Measurements from ENCODE around the gene EFCAB8.
A peak's percentile ranks its signal among the peaks of the same experiment; 100 is the strongest.

Gene EFCAB8

DNA sequence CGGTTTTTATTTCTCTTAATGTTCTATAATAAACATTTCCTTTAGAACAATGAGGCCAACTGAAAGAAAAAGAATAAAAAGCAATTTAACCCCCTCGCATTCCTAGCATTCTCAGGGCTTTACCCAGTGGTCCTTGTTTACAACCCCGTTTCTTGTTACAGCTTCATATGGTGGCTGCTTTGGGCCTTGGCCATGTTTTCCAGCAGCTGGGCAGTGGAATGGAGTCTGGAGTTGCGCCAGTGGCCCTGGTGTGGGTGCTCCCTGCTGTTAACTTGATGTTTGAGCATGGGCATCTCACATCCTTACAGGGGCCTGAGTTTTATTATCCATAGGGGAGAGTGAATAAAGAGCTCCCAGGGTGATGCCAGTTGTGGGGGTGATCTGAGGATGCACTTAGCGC, 18.8 kb downstream of the EFCAB8 start:
- peak overlapping the region; percentile 40 for H3K27ac ChIP-seq (ENCODE audit: low read depth, low read length)
- H3K27me3 ChIP-seq (ENCODE audit: control insufficient read depth, insufficient read depth, low read length) = no peaks in the 10 kb centered on the region
- no peak overlapping the region for H3K4me3 ChIP-seq (ENCODE audit: low read length)
- no peaks in the 10 kb centered on the region for H3K36me3 ChIP-seq (ENCODE audit: control insufficient read depth, insufficient read depth, low read length)
- H3K9ac ChIP-seq (ENCODE audit: low read length) = no peak overlapping the region
- H3K4me1 ChIP-seq (ENCODE audit: control insufficient read depth, insufficient read depth, low read length) = peaks cover 5% of the 10 kb centered on the region

DNA sequence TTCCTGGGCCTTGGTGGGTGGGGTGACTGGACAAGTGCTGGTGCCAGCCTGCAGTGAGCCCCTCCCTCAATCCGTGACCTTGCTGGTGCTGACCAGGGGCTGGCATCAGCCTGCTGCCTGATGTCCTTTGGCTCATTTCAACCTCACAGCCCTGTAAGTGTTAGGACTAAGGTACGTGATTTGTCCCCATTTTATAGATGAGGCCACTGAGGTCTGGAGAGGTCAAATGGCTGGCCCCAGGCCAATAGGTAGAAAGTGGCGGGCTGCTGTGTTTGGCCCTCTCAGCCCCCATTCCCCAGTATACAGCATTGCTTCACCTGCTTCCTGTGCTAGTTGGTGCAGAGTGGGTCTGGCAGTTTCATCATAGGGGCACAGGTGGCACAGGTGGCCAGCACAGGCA, 20.1 kb downstream of the EFCAB8 start:
- Histone ChIP-seq H3K27ac (ENCODE audit: low read depth, low read length) (no peak overlapping the region), H3K4me3 (ENCODE audit: low read length) (no peak overlapping the region), H3K27me3 (ENCODE audit: control insufficient read depth, insufficient read depth, low read length) (no peaks in the 10 kb centered on the region), H3K4me1 (ENCODE audit: control insufficient read depth, insufficient read depth, low read length) (peaks cover 5% of the 10 kb centered on the region), H3K36me3 (ENCODE audit: control insufficient read depth, insufficient read depth, low read length) (no peaks in the 10 kb centered on the region), H3K9ac (ENCODE audit: low read length) (no peak overlapping the region)

DNA sequence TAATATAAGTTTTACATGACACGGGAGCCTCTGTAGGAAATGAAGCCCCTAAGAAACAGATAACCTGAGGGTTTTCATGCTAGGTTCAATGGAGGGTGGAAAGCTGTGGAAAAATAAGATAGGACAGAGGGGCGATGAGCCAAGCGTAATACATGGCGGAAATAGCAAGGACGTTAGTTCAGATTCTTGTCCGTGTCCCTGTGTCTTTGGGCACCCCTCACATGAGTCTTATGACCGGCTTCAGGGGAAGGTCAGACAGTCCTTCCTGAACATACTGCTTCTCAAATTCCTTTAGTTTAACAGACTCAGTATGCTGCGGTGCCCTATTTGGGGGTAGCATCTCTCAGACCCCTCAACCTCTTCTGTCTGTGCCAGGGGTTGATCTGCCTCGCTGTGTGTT, 20.8 kb downstream of the EFCAB8 start:
- Histone ChIP-seq H3K4me1 (ENCODE audit: control insufficient read depth, insufficient read depth, low read length) (peaks cover 5% of the 10 kb centered on the region), H3K36me3 (ENCODE audit: control insufficient read depth, insufficient read depth, low read length) (no peaks in the 10 kb centered on the region), H3K9ac (ENCODE audit: low read length) (no peak overlapping the region), H3K27me3 (ENCODE audit: control insufficient read depth, insufficient read depth, low read length) (no peaks in the 10 kb centered on the region), H3K4me3 (ENCODE audit: low read length) (no peak overlapping the region), H3K27ac (ENCODE audit: low read depth, low read length) (no peak overlapping the region)

DNA sequence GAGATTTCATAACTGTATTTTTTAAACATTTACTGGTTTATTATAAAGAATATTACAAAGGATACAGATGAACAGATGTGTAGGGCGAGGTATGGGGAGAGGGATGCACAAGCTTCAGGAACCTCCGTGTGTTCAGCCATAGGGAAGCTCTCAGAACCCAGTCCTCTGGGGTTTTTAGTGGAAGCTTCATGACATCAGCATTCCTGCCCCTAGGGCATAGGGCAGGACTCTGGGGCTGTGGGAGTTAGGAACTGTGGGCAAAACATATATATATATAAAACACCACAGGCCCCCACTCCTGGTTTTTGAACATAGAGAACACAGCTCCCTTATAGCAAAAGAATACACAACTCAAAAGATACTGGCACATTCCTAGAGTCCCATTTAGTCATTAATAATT, 21.9 kb downstream of the EFCAB8 start:
- no peak overlapping the region for H3K4me3 ChIP-seq (ENCODE audit: low read length)
- peaks cover 5% of the 10 kb centered on the region for H3K4me1 ChIP-seq (ENCODE audit: control insufficient read depth, insufficient read depth, low read length)
- H3K36me3 ChIP-seq (ENCODE audit: control insufficient read depth, insufficient read depth, low read length) = no peaks in the 10 kb centered on the region
- no peak overlapping the region for H3K27ac ChIP-seq (ENCODE audit: low read depth, low read length)
- no peak overlapping the region for H3K9ac ChIP-seq (ENCODE audit: low read length)
- H3K27me3 ChIP-seq (ENCODE audit: control insufficient read depth, insufficient read depth, low read length) = no peaks in the 10 kb centered on the region

DNA sequence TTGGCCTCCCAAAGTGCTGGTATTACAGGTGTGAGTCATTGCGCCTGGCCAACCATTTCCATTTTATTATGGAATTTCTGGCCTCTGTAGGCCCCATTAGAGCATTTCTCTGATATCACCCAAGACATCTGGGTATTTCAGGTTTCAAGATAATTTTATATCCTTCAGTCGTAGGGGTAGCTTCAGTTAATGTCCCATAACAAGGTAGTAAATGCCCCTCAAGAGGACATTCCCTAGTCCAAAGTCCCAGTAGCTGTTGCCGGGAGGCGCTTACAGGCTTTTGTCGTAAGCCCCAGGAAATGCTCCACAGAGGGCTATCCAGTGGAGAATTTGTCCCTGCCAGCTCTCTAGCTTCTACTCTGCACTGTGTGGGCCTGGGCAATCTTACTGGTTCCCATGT, 24.4 kb downstream of the EFCAB8 start:
- Histone ChIP-seq H3K27me3 (ENCODE audit: control insufficient read depth, insufficient read depth, low read length) (no peaks in the 10 kb centered on the region), H3K4me3 (ENCODE audit: low read length) (no peak overlapping the region), H3K4me1 (ENCODE audit: control insufficient read depth, insufficient read depth, low read length) (no peaks in the 10 kb centered on the region), H3K36me3 (ENCODE audit: control insufficient read depth, insufficient read depth, low read length) (no peaks in the 10 kb centered on the region), H3K27ac (ENCODE audit: low read depth, low read length) (no peak overlapping the region), H3K9ac (ENCODE audit: low read length) (no peak overlapping the region)

DNA sequence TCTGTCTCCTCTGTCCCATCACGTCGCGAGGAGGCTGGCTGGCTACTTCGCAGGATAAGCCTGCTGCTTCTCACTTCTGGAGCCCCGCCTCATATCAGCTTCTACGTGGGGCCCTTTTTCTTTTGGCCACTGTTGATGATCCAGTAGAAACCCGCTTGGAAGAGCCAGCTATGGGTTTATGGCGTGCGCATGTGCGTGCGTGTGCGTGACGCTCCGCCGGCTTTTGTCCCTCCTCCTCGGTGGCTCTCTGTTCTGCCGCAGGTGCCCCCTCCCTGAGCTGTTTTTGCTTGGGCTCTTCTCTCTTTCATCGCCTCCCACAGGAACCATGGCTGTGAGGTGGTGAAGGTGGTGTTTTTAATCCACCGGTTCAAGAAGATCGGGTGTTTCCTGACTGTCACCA, 26.5 kb downstream of the EFCAB8 start:
- H3K27ac ChIP-seq (ENCODE audit: low read depth, low read length) = no peak overlapping the region
- H3K9ac ChIP-seq (ENCODE audit: low read length) = no peak overlapping the region
- H3K4me3 ChIP-seq (ENCODE audit: low read length) = no peak overlapping the region
- H3K4me1 ChIP-seq (ENCODE audit: control insufficient read depth, insufficient read depth, low read length) = no peaks in the 10 kb centered on the region
- H3K36me3 ChIP-seq (ENCODE audit: control insufficient read depth, insufficient read depth, low read length) = no peaks in the 10 kb centered on the region
- H3K27me3 ChIP-seq (ENCODE audit: control insufficient read depth, insufficient read depth, low read length) = no peaks in the 10 kb centered on the region

DNA sequence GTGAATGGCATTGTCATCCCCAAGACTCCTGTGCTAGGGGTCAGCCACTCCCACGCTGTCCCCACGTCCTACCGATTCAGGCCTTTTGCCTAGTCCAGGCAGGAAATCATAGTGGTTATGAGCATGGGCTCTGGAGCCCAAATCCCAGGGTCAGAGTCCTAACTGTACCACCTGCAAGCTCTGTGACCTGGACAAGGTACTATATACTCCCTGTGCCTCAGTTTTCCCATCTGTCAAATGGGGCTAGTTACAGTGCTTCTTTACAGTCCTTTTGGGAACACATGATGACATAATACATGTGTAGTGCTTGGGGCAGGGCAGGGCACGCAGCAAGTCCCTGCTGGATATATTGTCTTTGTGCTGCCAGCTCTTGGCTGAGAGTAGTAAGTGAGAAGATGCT, 27.2 kb downstream of the EFCAB8 start:
- Histone ChIP-seq H3K27ac (ENCODE audit: low read depth, low read length) (no peak overlapping the region), H3K4me3 (ENCODE audit: low read length) (no peak overlapping the region), H3K4me1 (ENCODE audit: control insufficient read depth, insufficient read depth, low read length) (no peaks in the 10 kb centered on the region), H3K36me3 (ENCODE audit: control insufficient read depth, insufficient read depth, low read length) (no peaks in the 10 kb centered on the region), H3K9ac (ENCODE audit: low read length) (no peak overlapping the region), H3K27me3 (ENCODE audit: control insufficient read depth, insufficient read depth, low read length) (no peaks in the 10 kb centered on the region)

DNA sequence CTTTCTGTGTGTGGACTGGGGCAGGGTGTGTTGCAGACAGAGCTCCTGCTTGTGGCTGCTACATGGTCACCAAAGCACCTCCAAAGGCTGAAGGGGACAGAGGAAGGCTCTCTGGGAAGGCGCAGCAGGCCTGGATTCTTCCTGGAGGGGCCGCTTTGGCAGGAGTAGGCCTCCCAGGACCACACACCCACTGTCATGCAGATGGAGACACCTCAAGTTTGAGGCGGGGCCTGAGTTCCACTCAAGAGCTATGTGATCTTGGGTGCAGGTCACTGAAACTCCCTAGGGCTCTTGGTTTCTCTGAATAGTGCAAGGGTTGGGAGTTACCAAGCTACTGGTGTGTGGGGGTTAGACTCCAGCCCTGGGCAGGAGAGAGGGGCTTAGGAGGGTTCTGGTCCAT, 27.9 kb downstream of the EFCAB8 start:
- Histone ChIP-seq H3K27me3 (ENCODE audit: control insufficient read depth, insufficient read depth, low read length) (no peaks in the 10 kb centered on the region), H3K4me3 (ENCODE audit: low read length) (no peak overlapping the region), H3K36me3 (ENCODE audit: control insufficient read depth, insufficient read depth, low read length) (no peaks in the 10 kb centered on the region), H3K27ac (ENCODE audit: low read depth, low read length) (no peak overlapping the region), H3K4me1 (ENCODE audit: control insufficient read depth, insufficient read depth, low read length) (no peaks in the 10 kb centered on the region), H3K9ac (ENCODE audit: low read length) (no peak overlapping the region)

DNA sequence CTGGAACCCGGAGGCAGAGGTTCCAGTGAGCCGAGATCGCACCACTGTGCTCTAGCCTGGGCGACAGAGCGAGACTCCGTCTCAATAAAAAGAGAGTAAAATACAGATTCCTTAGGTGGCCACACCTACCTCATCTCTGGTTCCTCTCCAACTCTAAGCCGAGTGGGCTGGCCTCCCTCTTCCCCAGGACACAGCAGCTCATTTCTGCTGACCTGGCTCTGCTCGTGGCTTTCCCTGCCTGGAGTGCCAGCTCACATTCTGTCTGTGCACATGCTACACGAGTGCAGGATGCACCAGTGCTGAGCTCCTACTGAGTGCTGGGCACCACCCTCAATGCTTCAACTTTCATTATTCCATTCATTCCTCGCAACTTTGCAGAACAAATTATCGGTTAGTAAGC, 28.8 kb downstream of the EFCAB8 start:
- H3K9ac ChIP-seq (ENCODE audit: low read length) = no peak overlapping the region
- no peaks in the 10 kb centered on the region for H3K4me1 ChIP-seq (ENCODE audit: control insufficient read depth, insufficient read depth, low read length)
- no peak overlapping the region for H3K4me3 ChIP-seq (ENCODE audit: low read length)
- H3K27me3 ChIP-seq (ENCODE audit: control insufficient read depth, insufficient read depth, low read length) = no peaks in the 10 kb centered on the region
- H3K27ac ChIP-seq (ENCODE audit: low read depth, low read length) = no peak overlapping the region
- H3K36me3 ChIP-seq (ENCODE audit: control insufficient read depth, insufficient read depth, low read length) = no peaks in the 10 kb centered on the region

DNA sequence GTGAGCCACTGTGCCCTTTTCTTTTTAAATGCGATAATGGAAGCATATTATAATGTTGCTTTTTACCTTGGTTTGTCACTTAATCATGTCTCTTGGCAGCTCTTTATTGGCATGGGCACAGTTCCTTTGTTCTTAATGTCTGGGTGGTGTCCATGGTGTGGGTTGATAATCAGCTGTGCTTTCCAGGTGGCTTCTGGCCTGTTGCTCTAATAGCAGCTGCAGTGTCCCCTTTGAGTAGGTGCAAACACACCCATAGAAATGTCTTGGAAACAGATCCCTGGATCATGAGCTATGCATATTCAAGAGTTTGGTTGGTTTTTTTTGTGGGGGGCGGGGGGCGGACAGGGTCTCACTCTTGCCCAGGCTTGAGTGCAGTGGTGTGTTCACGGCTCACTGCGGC, 29.9 kb downstream of the EFCAB8 start:
- H3K9ac ChIP-seq (ENCODE audit: low read length) = no peak overlapping the region
- no peak overlapping the region for H3K4me3 ChIP-seq (ENCODE audit: low read length)
- H3K27ac ChIP-seq (ENCODE audit: low read depth, low read length) = no peak overlapping the region
- H3K4me1 ChIP-seq (ENCODE audit: control insufficient read depth, insufficient read depth, low read length) = no peaks in the 10 kb centered on the region
- H3K36me3 ChIP-seq (ENCODE audit: control insufficient read depth, insufficient read depth, low read length) = no peaks in the 10 kb centered on the region
- no peaks in the 10 kb centered on the region for H3K27me3 ChIP-seq (ENCODE audit: control insufficient read depth, insufficient read depth, low read length)

DNA sequence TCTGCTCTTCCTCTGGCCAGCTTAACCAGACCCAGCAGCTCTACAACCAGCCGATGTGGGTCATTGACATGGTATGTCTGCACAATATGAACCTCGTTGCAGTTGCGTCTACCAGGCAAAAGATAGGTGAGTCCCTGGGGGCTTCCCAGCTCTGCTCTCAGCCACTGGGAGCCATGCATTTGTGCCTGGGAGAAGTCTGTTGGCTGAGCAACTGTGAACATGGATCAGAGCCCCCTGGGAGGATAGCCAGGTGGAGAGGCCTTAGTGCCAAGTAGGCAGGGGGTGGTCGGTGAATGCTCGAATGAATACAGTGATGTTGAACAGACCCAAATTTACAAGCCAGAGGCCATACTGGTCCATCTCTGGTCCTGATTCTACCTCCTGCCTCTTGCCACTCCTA, 30.6 kb downstream of the EFCAB8 start:
- Histone ChIP-seq H3K36me3 (ENCODE audit: control insufficient read depth, insufficient read depth, low read length) (no peaks in the 10 kb centered on the region), H3K4me1 (ENCODE audit: control insufficient read depth, insufficient read depth, low read length) (no peaks in the 10 kb centered on the region)

DNA sequence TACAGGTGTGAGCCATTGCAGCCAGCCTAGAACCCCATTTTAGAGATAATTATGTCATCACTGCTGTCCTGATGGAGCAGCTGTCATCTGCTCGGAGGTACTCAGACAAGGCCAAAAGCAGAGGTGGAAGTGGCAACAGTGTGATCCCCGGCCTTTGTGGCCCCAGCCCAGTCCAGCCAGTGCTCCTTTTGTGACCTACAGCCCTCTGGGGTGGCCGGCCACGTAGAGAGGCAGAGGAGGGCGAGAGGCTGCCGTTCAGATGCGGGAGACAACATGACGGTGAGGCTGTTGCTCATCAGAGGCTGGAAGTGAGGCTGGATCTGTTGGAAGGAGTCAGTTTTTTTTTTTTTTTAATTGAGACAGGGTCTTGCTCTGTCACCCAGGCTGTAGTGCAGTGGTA, 32.8 kb downstream of the EFCAB8 start:
- Histone ChIP-seq H3K27ac (ENCODE audit: low read depth, low read length) (no peak overlapping the region), H3K9ac (ENCODE audit: low read length) (no peak overlapping the region), H3K4me3 (ENCODE audit: low read length) (no peak overlapping the region), H3K36me3 (ENCODE audit: control insufficient read depth, insufficient read depth, low read length) (no peaks in the 10 kb centered on the region), H3K4me1 (ENCODE audit: control insufficient read depth, insufficient read depth, low read length) (no peaks in the 10 kb centered on the region), H3K27me3 (ENCODE audit: control insufficient read depth, insufficient read depth, low read length) (no peaks in the 10 kb centered on the region)

More for the DNA sequence above, 30.6 kb downstream of the EFCAB8 start:
- no peak overlapping the region for H3K9ac ChIP-seq (ENCODE audit: low read length)
- H3K27me3 ChIP-seq (ENCODE audit: control insufficient read depth, insufficient read depth, low read length) = no peaks in the 10 kb centered on the region
- H3K4me3 ChIP-seq (ENCODE audit: low read length) = no peak overlapping the region
- H3K27ac ChIP-seq (ENCODE audit: low read depth, low read length) = no peak overlapping the region

DNA sequence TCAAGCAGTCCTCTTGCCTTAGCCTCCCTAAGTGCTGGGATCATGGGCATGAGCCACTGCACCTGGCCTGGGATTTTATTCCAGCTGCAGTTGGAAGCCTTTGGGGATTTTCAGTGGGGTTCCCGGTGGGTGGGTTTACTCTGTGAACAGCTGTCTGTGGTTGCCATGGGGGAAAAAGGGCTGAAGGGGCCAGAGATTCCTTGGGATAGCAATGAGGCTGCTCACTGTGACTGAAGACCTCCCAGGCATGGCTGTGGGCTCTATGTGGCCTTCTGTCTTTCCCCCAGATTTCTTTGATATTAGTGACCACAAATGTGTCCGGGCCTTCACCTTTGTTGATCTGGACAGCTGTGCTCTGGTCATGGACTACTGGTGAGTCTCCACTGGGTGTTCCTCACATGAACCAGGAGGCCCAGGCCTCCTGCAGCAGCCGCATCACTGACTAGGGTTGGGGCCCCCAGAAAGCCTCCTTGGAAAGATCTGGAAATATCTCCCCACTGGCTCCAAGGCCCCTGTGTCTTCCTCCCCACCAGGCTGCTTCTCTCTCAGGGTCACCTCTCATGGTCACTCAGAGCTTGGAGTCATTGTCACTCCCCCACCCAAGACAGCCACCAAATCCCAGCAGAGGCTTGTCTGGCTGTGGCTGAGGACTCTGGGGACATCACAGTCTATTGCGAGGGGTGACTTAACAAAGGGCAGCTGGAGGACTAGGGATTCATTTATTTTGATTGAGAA, 33.4 kb downstream of the EFCAB8 start:
- H3K4me1 ChIP-seq (ENCODE audit: control insufficient read depth, insufficient read depth, low read length) = no peaks in the 10 kb centered on the region
- no peak overlapping the region for H3K27ac ChIP-seq (ENCODE audit: low read depth, low read length)
- H3K4me3 ChIP-seq (ENCODE audit: low read length) = no peak overlapping the region
- H3K9ac ChIP-seq (ENCODE audit: low read length) = no peak overlapping the region
- no peaks in the 10 kb centered on the region for H3K27me3 ChIP-seq (ENCODE audit: control insufficient read depth, insufficient read depth, low read length)
- no peaks in the 10 kb centered on the region for H3K36me3 ChIP-seq (ENCODE audit: control insufficient read depth, insufficient read depth, low read length)

Data from rectal smooth muscle tissue (tissue), 1 donor.